Transverse colon (tissue), 4 donors: ENCODE results near the gene ATP5F1D. TPM values are rescaled to one million over a fixed set of nuclear protein-coding genes. Genes with fewer than 3 reads are reported as not detected.

Source experiments
- DNase-seq: peaks from one replicate; pipeline ENCODE4 v3.0.0-alpha.2; 2019
- H3K27ac ChIP-seq, 4 donors: fragments of 200-600 bp; sonication (generic); 2 replicates each; pipeline ENCODE4 v1.5.1; 2016 to 2018; ENCODE audit warnings: inconsistent platforms in 4 of 4
- H3K27me3 ChIP-seq: fragments of 200-600 bp; sonication (generic); 2 replicates; pipeline ENCODE4 v1.5.1; 2017; ENCODE audit warnings: inconsistent platforms
- H3K36me3 ChIP-seq, 4 donors: fragments of 200-600 bp; sonication (generic); 2 replicates each; pipeline ENCODE4 v1.5.1; 2017 to 2019; ENCODE audit warnings: inconsistent platforms in 4 of 4
- H3K4me1 ChIP-seq, 4 donors: fragments of 200-600 bp; sonication (generic); 2 replicates each; pipeline ENCODE4 v1.5.1; 2017 to 2020; ENCODE audit warnings: inconsistent platforms in 4 of 4
- H3K4me3 ChIP-seq, 4 donors: fragments of 200-600 bp; sonication (generic); 1 replicate in 1 of 4; 2 replicates in 3 of 4; pipeline versions ENCODE4 v1.5.1 to v1.6.1; 2017 to 2019; ENCODE audit warnings: inconsistent platforms in 4 of 4
- H3K9me3 ChIP-seq, 2 donors: fragments of 200-600 bp; sonication (generic); 2 replicates each; pipeline ENCODE4 v1.5.1; 2017 to 2019; ENCODE audit warnings: inconsistent platforms in 2 of 2
- CTCF ChIP-seq, 5 experiments: fragments of 200-600 bp in 3 of 5; fragments of 450-650 bp in 2 of 5; sonication (generic) in 3 of 5; IDR thresholded peaks; 1 replicate in 2 of 5; 2 replicates in 3 of 5; pipeline ENCODE4 v1.5.1; 2016 to 2017; ENCODE audit warnings: antibody characterized with exemption in 5 of 5, inconsistent platforms in 3 of 5, mild to moderate bottlenecking in 2 of 5, moderate library complexity in 1 of 5
- EP300 ChIP-seq: sonication (generic); formaldehyde crosslinking; IDR thresholded peaks from one replicate; pipeline ENCODE4 v1.6.1; 2017; ENCODE audit warnings: antibody characterized with exemption, low read depth
- POLR2A ChIP-seq: fragments of 450-650 bp; IDR thresholded peaks from one replicate; pipeline ENCODE4 v1.6.1; 2016; ENCODE audit warnings: antibody characterized with exemption, mild to moderate bottlenecking, moderate library complexity
- POLR2AphosphoS5 ChIP-seq, 3 donors: sonication (generic); formaldehyde crosslinking; IDR thresholded peaks; one replicate each; pipeline ENCODE4 v1.6.1; 2016; ENCODE audit warnings: antibody characterized with exemption in 3 of 3
- WGBS, 2 donors: methylation state at CpG; one replicate each; pipeline ENCODE4 v1.1.5; 2018; ENCODE audit warnings: low coverage in 1 of 2; 5-methylcytosine and 5-hydroxymethylcytosine counted together
- in situ Hi-C, 4 donors: fragments of 200-750 bp; cut with MboI; loops; one replicate each; pipeline versions ENCODE4 v1.15.0 to v1.15.1; 2017; ENCODE audit warnings: low sequenced_read_pairs in 3 of 4, low pct_ligation_motif_present in 1 of 4, low pct_unique_long_range_greater_than_20kb in 1 of 4
- intact Hi-C: fragments of 100-400 bp; cut with DNase I; formaldehyde crosslinking; loops from one replicate; pipeline ENCODE4 v1.15.1; 2023; ENCODE audit warnings: low total_unique reads
- total RNA-seq, 4 donors: library from RNA; depleted of rRNA; stranded (reverse); fragments of >200 nt; gene quantifications; one replicate each; pipeline ENCODE4 v1.1.0, GENCODE V29; 2016

Gene ATP5F1D
- total RNA-seq, 4 donors from 2014 or later: 157 to 650 (median 240) TPM

- TF ChIP-seq POLR2AphosphoS5 (IDR thresholded peaks at IDR 0.05): no peak
- no peak for TF ChIP-seq POLR2A
- TF ChIP-seq EP300: no peak
- TF ChIP-seq CTCF (IDR thresholded peaks at IDR 0.05): no peak
- Histone ChIP-seq H3K36me3 (peaks cover 0 to 14% (median 4%) of the 10 kb centered on the region in 4 donors), H3K4me1 (peaks cover 13 to 29% (median 23%) of the 10 kb centered on the region in 4 donors), H3K27me3 (peaks cover 35% of the 10 kb centered on the region), H3K27ac (peak overlapping the region in 1 of 4 donors; percentile 24), H3K9me3 (no peaks in the 10 kb centered on the region), H3K4me3 (no peak overlapping the region)
- in situ Hi-C loops (no loop called here), intact Hi-C loops (no loop called here)
- DNase-seq: no peak
- WGBS, 2 donors: 68% methylated on average over 15 of the region's 15 CpGs; no CpG with 5 or more reads in 1 of the 2 donors
Measured at GRCh38 chr19:1231729-1232637, 9.6 kb upstream of the ATP5F1D start.

GRCh38 chr19:1232652-1233072, 8.9 kb upstream of the ATP5F1D start:
- H3K27ac ChIP-seq: peak overlapping the region in 1 of 4 donors; percentile 24
- H3K27me3 ChIP-seq: peaks cover 40% of the 10 kb centered on the region
- in situ Hi-C loops: no loop called here
- 24% methylated on average over 14 of the region's 15 CpGs; no CpG with 5 or more reads in 1 of the 2 donors for whole genome bisulfite sequencing, 2 donors
- TF ChIP-seq POLR2A (no peak), POLR2AphosphoS5 (IDR thresholded peaks at IDR 0.05) (no peak), CTCF (IDR thresholded peaks at IDR 0.05) (no peak), EP300 (no peak)
- no peaks in the 10 kb centered on the region for H3K9me3 ChIP-seq
- DNase-seq: no peak
- H3K4me3 ChIP-seq: no peak overlapping the region
- intact Hi-C loops: no loop called here
- H3K4me1 ChIP-seq: peaks cover 17 to 34% (median 28%) of the 10 kb centered on the region in 4 donors
- H3K36me3 ChIP-seq: peaks cover 0 to 7% (median 3%) of the 10 kb centered on the region in 4 donors

- Histone ChIP-seq H3K4me1 (peaks cover 20 to 36% (median 31%) of the 10 kb centered on the region in 4 donors), H3K27me3 (peaks cover 43% of the 10 kb centered on the region)
Measured at GRCh38 chr19:1233115-1233667, 8.4 kb upstream of the ATP5F1D start.

More at GRCh38 chr19:1233115-1233667, 8.4 kb upstream of the ATP5F1D start:
- in situ Hi-C loops: no loop called here
- intact Hi-C loops: no loop called here
- H3K9me3 ChIP-seq: no peaks in the 10 kb centered on the region
- no peak overlapping the region for H3K27ac ChIP-seq
- no peak for DNase-seq
- H3K36me3 ChIP-seq: peaks cover 0 to 2% (median under 1%) of the 10 kb centered on the region in 4 donors
- H3K4me3 ChIP-seq: no peak overlapping the region
- 61% methylated on average over 22 of the region's 24 CpGs; no CpG with 5 or more reads in 1 of the 2 donors for WGBS, 2 donors
- TF ChIP-seq POLR2AphosphoS5 (IDR thresholded peaks at IDR 0.05) (no peak), POLR2A (no peak), CTCF (IDR thresholded peaks at IDR 0.05) (no peak), EP300 (no peak)
